Liver (tissue), 9 donors: ENCODE results near the gene GRK1. TPM values are rescaled to one million over a fixed set of nuclear protein-coding genes. Genes with fewer than 3 reads are reported as not detected.

Source experiments
- DNase-seq: peaks from one replicate; pipeline ENCODE4 v3.0.0-alpha.2; 2017; ENCODE audit warnings: low spot score
- H3K27ac ChIP-seq, 2 donors: one replicate each; pipeline ENCODE4 v1.7.0; 2013; ENCODE audit warnings: inconsistent platforms in 2 of 2, low read length in 2 of 2, control low read depth in 1 of 2, low read depth in 1 of 2, mild to moderate bottlenecking in 1 of 2
- H3K27me3 ChIP-seq, 4 donors: one replicate each; pipeline versions ENCODE4 v1.6.1 to v1.7.0; 2013; ENCODE audit warnings: low read length in 3 of 4, inconsistent platforms in 1 of 4, mild to moderate bottlenecking in 1 of 4, moderate library complexity in 1 of 4; ENCODE audit not compliant: control insufficient read depth in 4 of 4, insufficient read depth in 4 of 4
- H3K36me3 ChIP-seq, 4 donors: one replicate each; pipeline versions ENCODE4 v1.6.1 to v1.7.0; 2013; ENCODE audit warnings: low read length in 3 of 4, mild to moderate bottlenecking in 3 of 4, low read depth in 1 of 4, moderate library complexity in 1 of 4; ENCODE audit not compliant: control insufficient read depth in 4 of 4, insufficient read depth in 3 of 4
- H3K4me1 ChIP-seq, 4 donors: one replicate each; pipeline versions ENCODE4 v1.6.1 to v1.7.0; 2013; ENCODE audit warnings: low read length in 3 of 4, mild to moderate bottlenecking in 3 of 4, moderate library complexity in 1 of 4; ENCODE audit not compliant: control insufficient read depth in 4 of 4, insufficient read depth in 4 of 4
- H3K4me3 ChIP-seq, 3 donors: one replicate each; pipeline versions ENCODE4 v1.6.1 to v1.7.0; 2013; ENCODE audit warnings: low read length in 3 of 3, control low read depth in 1 of 3, low read depth in 1 of 3, mild to moderate bottlenecking in 1 of 3
- H3K9ac ChIP-seq, 2 donors: one replicate each; pipeline ENCODE4 v1.7.0; 2013; ENCODE audit warnings: low read length in 2 of 2, mild to moderate bottlenecking in 2 of 2, moderate library complexity in 2 of 2, control low read depth in 1 of 2, low read depth in 1 of 2
- H3K9me3 ChIP-seq, 4 donors: one replicate each; pipeline versions ENCODE4 v1.6.1 to v1.7.0; 2013; ENCODE audit warnings: low read length in 3 of 4; ENCODE audit not compliant: control insufficient read depth in 4 of 4
- EGR1 ChIP-seq, 2 donors: IDR thresholded peaks; 2 replicates each; pipeline ENCODE4 v1.6.1; 2016 to 2018; ENCODE audit warnings: antibody characterized with exemption in 2 of 2, low read depth in 2 of 2
- GABPA ChIP-seq, 2 donors: IDR thresholded peaks in 1 of 2; conservative IDR thresholded peaks in 1 of 2; 2 replicates each; pipeline ENCODE4 v1.6.1; 2016; ENCODE audit warnings: antibody characterized with exemption in 2 of 2, mild to moderate bottlenecking in 1 of 2, moderate library complexity in 1 of 2
- HNF4A ChIP-seq, 2 donors: conservative IDR thresholded peaks; 2 replicates each; pipeline ENCODE4 v1.6.1; 2016; ENCODE audit warnings: antibody characterized with exemption in 2 of 2, mild to moderate bottlenecking in 2 of 2
- HNF4G ChIP-seq: IDR thresholded peaks from 2 replicates; pipeline ENCODE4 v1.6.1; 2016; ENCODE audit warnings: antibody characterized with exemption
- JUND ChIP-seq, 2 donors: IDR thresholded peaks; 2 replicates each; pipeline ENCODE4 v1.6.1; 2016; ENCODE audit warnings: antibody characterized with exemption in 2 of 2
- NR2F2 ChIP-seq: IDR thresholded peaks from 2 replicates; pipeline ENCODE4 v1.6.1; 2016; ENCODE audit warnings: antibody characterized with exemption
- RAD21 ChIP-seq, 2 donors: IDR thresholded peaks; 2 replicates each; pipeline ENCODE4 v1.6.1; 2016; ENCODE audit warnings: antibody characterized with exemption in 2 of 2, mild to moderate bottlenecking in 2 of 2
- SP1 ChIP-seq: IDR thresholded peaks from 2 replicates; pipeline ENCODE4 v1.6.1; 2018; ENCODE audit warnings: antibody characterized with exemption, mild to moderate bottlenecking
- TAF1 ChIP-seq: conservative IDR thresholded peaks from 2 replicates; pipeline ENCODE4 v1.6.1; 2016; ENCODE audit warnings: antibody characterized with exemption, mild to moderate bottlenecking
- YY1 ChIP-seq: IDR thresholded peaks from 2 replicates; pipeline ENCODE4 v1.6.1; 2016; ENCODE audit warnings: antibody characterized with exemption, mild to moderate bottlenecking
- WGBS: extraction: QIAGEN DNeasy Blood & Tissue Kit; methylation state at CpG from one replicate; pipeline ENCODE4 v1.1.7; 2013; 5-methylcytosine and 5-hydroxymethylcytosine counted together
- polyA plus RNA-seq, 2 donors: library from polyadenylated mRNA; stranded (reverse) in 1 of 2; unstranded in 1 of 2; fragments of 200-250 nt in 1 of 2; fragments of >200 nt in 1 of 2; fragmentation: Nextera tagmentation in 1 of 2; extraction: Ambion mirVana in 1 of 2; gene quantifications; one replicate each; pipeline versions ENCODE4 v1.2.1 to v1.2.3, GENCODE V29; 2013 to 2015
- total RNA-seq, 2 donors: library from RNA; depleted of rRNA; stranded (reverse); fragments of >200 nt; gene quantifications; one replicate each; pipeline ENCODE4 v1.2.3, GENCODE V29; 2014
- TF ChIP-seq, protein P1 (sequence below): IDR thresholded peaks from 2 replicates; pipeline ENCODE4 v1.6.1; 2016; ENCODE audit warnings: antibody characterized with exemption
- TF ChIP-seq, protein P2 (sequence below): IDR thresholded peaks from 2 replicates; pipeline ENCODE4 v1.6.1; 2016; ENCODE audit warnings: antibody characterized with exemption
- TF ChIP-seq, protein P3 (sequence below): fragments of 150-350 bp; IDR thresholded peaks from 2 replicates; pipeline ENCODE4 v1.5.1; 2017; ENCODE audit warnings: improper control_type of control experiment, low read depth, low read length; ENCODE audit not compliant: missing input control
- TF ChIP-seq, protein P4 (sequence below): IDR thresholded peaks from 2 replicates; pipeline ENCODE4 v1.6.1; 2016; ENCODE audit warnings: antibody characterized with exemption
- TF ChIP-seq, protein P5 (sequence below): IDR thresholded peaks from 2 replicates; pipeline ENCODE4 v1.6.1; 2016; ENCODE audit warnings: antibody characterized with exemption, mild to moderate bottlenecking
- donor health status: healthy.
- donor health status: healthy.
- donor health status: healthy.
- donor health status: healthy.
- donor health status: healthy.

Gene GRK1
- total and polyA plus RNA-seq, 4 donors: 0.05 TPM; not detected in 3

DNA sequence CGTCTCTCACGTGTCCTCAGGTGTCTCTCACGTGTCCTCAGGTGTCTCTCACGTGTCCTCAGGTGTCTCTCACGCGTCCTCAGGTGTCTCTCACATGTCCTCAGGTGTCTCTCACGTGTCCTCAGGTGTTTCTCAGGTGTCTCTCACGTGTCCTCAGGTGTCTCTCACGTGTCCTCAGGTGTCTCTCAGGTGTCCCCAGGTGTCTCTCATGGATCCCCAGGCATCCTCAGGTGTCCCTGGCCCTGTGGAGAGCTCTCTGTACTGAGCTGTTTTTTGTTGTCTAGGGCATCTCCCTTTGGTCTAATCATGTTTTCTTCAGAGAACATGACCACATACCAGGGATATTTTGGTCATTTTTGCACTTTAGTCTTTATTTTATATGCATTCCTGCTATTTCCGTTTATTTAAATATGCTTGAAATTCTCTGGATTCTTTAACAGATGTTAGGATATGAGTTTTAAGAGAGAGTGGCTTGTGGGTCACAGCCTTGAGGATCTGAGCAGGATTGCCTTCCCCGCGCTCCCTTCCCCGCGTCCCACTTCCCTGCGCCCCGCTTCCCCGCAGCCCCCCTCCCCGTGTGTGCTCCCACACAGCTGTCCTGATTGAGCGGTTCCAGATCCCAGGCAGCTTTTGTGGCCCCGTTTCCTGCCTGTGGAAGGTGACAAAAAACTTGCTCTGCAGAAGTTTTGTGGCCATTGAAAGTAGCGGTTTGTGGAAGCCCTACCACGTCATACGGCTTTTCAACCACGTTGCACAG is 40.9 kb upstream of the GRK1 start:
- H3K9ac ChIP-seq: no peak overlapping the region
- no peaks in the 10 kb centered on the region for H3K27me3 ChIP-seq
- H3K27ac ChIP-seq: no peak overlapping the region
- TF ChIP-seq RAD21 (IDR thresholded peaks at IDR 0.05): no peak
- TF ChIP-seq GABPA (IDR thresholded peaks at IDR 0.05 in 1 of 2, conservative IDR thresholded peaks at IDR 0.05 in 1 of 2): no peak
- TF ChIP-seq SP1: no peak
- no peak for TF ChIP-seq JUND (IDR thresholded peaks at IDR 0.05)
- TF ChIP-seq EGR1 (IDR thresholded peaks at IDR 0.05; ENCODE audit: low read depth in 2 of 2): no peak
- no peak for TF ChIP-seq NR2F2
- TF ChIP-seq TAF1: no peak
- TF ChIP-seq, protein P1, sequence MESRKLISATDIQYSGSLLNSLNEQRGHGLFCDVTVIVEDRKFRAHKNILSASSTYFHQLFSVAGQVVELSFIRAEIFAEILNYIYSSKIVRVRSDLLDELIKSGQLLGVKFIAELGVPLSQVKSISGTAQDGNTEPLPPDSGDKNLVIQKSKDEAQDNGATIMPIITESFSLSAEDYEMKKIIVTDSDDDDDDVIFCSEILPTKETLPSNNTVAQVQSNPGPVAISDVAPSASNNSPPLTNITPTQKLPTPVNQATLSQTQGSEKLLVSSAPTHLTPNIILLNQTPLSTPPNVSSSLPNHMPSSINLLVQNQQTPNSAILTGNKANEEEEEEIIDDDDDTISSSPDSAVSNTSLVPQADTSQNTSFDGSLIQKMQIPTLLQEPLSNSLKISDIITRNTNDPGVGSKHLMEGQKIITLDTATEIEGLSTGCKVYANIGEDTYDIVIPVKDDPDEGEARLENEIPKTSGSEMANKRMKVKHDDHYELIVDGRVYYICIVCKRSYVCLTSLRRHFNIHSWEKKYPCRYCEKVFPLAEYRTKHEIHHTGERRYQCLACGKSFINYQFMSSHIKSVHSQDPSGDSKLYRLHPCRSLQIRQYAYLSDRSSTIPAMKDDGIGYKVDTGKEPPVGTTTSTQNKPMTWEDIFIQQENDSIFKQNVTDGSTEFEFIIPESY: no peak
- TF ChIP-seq, protein P2, sequence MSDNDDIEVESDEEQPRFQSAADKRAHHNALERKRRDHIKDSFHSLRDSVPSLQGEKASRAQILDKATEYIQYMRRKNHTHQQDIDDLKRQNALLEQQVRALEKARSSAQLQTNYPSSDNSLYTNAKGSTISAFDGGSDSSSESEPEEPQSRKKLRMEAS: no peak
- TF ChIP-seq, protein P3, sequence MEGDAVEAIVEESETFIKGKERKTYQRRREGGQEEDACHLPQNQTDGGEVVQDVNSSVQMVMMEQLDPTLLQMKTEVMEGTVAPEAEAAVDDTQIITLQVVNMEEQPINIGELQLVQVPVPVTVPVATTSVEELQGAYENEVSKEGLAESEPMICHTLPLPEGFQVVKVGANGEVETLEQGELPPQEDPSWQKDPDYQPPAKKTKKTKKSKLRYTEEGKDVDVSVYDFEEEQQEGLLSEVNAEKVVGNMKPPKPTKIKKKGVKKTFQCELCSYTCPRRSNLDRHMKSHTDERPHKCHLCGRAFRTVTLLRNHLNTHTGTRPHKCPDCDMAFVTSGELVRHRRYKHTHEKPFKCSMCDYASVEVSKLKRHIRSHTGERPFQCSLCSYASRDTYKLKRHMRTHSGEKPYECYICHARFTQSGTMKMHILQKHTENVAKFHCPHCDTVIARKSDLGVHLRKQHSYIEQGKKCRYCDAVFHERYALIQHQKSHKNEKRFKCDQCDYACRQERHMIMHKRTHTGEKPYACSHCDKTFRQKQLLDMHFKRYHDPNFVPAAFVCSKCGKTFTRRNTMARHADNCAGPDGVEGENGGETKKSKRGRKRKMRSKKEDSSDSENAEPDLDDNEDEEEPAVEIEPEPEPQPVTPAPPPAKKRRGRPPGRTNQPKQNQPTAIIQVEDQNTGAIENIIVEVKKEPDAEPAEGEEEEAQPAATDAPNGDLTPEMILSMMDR: no peak
- no peak for TF ChIP-seq YY1
- TF ChIP-seq HNF4A (conservative IDR thresholded peaks at IDR 0.05): no peak
- TF ChIP-seq, protein P4, sequence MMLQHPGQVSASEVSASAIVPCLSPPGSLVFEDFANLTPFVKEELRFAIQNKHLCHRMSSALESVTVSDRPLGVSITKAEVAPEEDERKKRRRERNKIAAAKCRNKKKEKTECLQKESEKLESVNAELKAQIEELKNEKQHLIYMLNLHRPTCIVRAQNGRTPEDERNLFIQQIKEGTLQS: no peak
- no peak overlapping the region for H3K4me3 ChIP-seq
- H3K9me3 ChIP-seq: no peaks in the 10 kb centered on the region
- 93% methylated on average over 24 of the region's 24 CpGs for WGBS
- H3K36me3 ChIP-seq: peaks cover 0 to 19% (median 7%) of the 10 kb centered on the region in 4 donors
- DNase-seq: no peak
- no peaks in the 10 kb centered on the region for H3K4me1 ChIP-seq

DNA sequence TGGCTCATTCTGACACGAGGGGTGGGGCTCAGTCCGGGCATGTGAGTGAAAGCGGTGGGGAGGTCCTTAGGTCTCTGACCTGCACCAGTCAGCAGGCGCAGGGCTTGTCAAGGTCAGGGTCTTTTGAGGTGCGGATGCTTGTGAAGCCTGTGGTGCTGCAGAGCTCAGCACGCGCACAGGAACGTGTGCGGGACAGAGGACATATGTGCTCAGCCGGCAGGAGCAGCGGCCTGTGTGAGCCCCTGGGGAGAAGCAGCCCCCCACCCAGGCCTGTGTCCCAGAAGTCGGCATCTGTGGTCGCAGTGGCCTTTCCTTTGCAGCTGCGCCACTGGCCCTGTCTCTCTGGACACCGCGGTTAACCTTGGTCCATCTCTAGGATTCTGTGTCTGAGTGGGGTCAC is 39.9 kb upstream of the GRK1 start:
- TF ChIP-seq, protein P4: no peak
- TF ChIP-seq EGR1 (IDR thresholded peaks at IDR 0.05; ENCODE audit: low read depth in 2 of 2) (no peak), TAF1 (no peak), HNF4G (no peak), SP1 (no peak), JUND (IDR thresholded peaks at IDR 0.05) (no peak), HNF4A (conservative IDR thresholded peaks at IDR 0.05) (no peak), GABPA (IDR thresholded peaks at IDR 0.05 in 1 of 2, conservative IDR thresholded peaks at IDR 0.05 in 1 of 2) (no peak), NR2F2 (no peak)
- TF ChIP-seq, protein P2: no peak
- TF ChIP-seq, protein P3: no peak
- TF ChIP-seq, protein P5, sequence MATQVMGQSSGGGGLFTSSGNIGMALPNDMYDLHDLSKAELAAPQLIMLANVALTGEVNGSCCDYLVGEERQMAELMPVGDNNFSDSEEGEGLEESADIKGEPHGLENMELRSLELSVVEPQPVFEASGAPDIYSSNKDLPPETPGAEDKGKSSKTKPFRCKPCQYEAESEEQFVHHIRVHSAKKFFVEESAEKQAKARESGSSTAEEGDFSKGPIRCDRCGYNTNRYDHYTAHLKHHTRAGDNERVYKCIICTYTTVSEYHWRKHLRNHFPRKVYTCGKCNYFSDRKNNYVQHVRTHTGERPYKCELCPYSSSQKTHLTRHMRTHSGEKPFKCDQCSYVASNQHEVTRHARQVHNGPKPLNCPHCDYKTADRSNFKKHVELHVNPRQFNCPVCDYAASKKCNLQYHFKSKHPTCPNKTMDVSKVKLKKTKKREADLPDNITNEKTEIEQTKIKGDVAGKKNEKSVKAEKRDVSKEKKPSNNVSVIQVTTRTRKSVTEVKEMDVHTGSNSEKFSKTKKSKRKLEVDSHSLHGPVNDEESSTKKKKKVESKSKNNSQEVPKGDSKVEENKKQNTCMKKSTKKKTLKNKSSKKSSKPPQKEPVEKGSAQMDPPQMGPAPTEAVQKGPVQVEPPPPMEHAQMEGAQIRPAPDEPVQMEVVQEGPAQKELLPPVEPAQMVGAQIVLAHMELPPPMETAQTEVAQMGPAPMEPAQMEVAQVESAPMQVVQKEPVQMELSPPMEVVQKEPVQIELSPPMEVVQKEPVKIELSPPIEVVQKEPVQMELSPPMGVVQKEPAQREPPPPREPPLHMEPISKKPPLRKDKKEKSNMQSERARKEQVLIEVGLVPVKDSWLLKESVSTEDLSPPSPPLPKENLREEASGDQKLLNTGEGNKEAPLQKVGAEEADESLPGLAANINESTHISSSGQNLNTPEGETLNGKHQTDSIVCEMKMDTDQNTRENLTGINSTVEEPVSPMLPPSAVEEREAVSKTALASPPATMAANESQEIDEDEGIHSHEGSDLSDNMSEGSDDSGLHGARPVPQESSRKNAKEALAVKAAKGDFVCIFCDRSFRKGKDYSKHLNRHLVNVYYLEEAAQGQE: no peak
- no peak overlapping the region for H3K9ac ChIP-seq
- no peaks in the 10 kb centered on the region for H3K27me3 ChIP-seq
- WGBS: 96% methylated on average over 16 of the region's 16 CpGs
- H3K9me3 ChIP-seq: no peaks in the 10 kb centered on the region
- no peak overlapping the region for H3K4me3 ChIP-seq
- H3K36me3 ChIP-seq: peaks cover 6 to 28% (median 13%) of the 10 kb centered on the region in 4 donors
- H3K27ac ChIP-seq: no peak overlapping the region
- H3K4me1 ChIP-seq: no peaks in the 10 kb centered on the region
- no peak for DNase-seq
